Activated naive CD4-positive, alpha-beta T cell (primary cell): ENCODE results near the gene YIPF5.

Source experiments
- DNase-seq, 4 experiments: peaks; one replicate each; lab custom pipeline; 2025; lab: John Stamatoyannopoulos, UW

The YIPF5 gene

DNA sequence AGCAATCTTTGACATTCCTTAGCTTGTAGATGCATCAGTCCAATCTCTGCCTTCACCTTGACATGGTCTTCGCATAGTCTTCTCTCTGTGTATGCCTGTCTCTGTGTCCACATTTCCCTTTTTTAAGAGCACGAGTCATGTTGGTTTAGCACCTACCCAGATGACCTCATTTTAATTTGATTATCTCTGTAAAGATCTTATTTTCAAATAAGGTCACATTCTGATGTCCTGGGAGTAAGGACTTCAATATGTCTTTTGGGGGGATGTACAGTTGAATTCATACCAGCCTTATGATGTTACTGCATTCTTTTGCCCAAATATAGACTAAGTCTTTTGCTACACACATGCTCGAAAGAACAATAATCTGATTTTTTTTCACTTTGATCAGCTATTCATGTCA lies 7.1 kb upstream of the YIPF5 start:
- DNase-seq, result no peak

DNA sequence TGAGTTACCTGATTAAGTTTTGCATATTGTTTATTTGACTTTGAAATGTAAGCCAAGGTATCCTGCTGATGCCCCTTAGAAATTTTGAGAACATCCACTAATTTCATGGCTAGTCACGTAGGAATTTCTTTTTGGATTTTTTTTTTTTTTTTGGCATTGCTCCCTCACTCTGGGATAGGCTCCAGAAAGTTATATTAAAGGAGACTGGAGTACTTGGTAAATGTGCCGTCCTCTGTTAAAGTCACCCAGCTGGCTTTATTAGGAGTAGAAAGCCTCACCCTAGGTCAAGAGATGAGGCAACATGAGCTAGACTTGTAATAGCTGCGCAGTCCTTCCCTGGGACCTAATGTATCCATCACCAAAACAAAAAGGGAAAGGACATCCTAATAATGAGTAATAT lies 3.3 kb upstream of the YIPF5 start:
- no peak for DNase-seq

DNA sequence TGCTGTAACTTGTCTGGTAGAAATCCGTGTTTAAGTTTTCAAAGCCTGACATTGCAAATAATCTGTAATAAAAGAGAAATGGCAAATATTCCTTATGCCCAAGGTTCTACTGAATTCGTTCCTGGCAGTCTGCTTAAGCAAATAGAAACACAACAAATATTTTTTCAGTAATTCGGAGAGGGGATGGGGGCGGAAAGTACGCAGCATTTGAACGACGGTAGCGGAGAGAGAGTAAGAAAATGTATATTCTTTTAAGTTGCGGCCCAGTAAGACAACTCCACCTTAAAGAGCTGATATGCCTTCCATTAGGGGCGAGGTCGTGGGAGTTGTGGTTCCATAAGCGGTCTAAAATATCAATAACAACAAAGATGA lies 569 bp downstream of the YIPF5 start:
- DNase-seq, result no peak

DNA sequence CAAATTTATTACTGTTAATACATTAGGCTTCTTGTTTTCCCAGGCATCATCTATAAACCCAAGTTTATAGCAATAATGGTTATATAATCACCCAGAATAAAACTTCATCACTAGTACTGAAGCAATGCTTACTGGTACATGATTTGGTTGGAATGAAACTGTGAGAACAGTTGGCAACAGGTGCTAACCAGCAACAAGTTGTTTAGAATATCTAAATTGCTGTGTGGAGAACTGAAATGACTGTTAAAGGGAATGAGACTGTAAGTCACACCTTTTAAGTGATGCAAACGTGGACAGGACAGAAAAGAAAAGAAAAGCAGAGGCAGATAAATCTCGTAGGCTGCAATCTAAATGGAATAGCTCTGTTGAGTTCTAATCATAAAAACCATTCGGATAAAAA lies 2.5 kb downstream of the YIPF5 start:
- DNase-seq, result no peak

DNA sequence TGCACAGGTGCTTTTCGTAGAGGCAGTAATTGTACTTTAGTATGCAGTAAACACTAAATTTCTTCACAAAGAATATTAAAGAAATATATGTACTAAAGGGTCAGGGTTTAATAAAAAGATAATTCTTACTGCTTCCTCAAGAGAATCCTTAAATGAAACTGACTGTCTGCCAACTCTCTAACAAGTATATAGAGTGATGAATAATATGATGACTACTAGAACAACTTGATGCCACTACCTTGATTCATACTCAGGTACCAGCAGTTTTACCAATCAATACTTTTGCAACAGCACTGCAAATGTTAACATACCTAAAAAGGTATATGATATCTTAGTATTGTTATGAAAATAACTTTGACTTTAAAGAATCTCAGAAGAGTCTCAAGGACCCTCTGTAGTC lies 3.8 kb downstream of the YIPF5 start:
- no peak for DNase-seq

DNA sequence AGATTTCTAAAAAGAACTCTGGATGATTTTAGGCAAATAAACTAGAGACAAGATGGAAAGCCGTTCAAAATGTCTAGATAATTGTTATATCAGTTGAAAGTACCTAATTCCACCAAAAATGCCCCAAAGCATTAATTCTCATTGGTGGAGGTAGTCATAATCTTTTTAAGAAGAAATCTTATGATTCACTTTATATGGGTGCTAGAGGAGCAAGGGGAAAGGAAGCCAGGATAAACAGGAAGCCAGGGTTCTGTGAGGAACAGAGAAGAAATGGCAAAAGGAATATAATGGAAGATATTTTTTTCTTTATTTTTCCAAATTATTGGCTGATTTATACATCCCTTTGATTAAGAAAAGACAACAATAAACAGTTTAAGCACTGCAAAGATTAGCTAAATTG lies 7.8 kb downstream of the YIPF5 start:
- no peak for DNase-seq

DNA sequence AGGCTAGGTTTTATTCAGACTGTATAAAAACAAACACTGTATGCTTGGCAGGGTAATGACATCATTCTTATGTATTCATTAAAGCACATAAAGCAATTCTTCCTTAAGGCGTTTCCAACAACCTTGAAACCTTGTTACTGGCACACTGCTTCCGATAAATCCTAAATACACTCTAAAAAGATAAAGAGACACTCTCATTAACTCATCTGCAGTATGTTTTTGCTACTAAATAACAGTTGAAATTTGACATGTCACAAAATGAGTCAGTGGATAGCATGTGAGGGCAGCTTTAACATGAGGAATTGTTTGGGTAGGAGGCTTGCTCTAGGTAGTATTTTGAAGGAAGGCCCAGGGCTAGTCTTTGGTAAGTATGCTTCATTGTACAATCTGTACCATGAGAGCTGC lies 13.7 kb downstream of the YIPF5 start:
- DNase-seq, result no peak

DNA sequence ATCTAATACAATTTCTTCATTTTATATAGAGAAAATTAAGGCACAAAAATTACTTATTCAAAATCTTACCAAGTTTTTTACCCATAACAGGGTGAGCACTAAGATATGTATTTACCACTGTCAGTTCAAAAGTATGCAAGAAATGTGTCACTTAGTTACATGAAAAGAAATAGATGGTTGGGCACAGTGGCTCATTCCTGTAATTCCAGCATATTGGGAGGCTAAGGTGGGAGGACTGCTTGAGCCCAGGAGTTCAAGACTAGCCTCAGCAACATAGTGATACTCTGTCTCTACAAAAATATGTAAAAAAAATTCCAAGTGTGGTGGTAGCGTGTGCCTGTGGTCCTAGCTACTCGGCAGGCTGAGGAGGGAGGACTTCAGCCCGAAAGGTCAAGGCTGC lies 19.4 kb downstream of the YIPF5 start:
- DNase-seq, result no peak

DNA sequence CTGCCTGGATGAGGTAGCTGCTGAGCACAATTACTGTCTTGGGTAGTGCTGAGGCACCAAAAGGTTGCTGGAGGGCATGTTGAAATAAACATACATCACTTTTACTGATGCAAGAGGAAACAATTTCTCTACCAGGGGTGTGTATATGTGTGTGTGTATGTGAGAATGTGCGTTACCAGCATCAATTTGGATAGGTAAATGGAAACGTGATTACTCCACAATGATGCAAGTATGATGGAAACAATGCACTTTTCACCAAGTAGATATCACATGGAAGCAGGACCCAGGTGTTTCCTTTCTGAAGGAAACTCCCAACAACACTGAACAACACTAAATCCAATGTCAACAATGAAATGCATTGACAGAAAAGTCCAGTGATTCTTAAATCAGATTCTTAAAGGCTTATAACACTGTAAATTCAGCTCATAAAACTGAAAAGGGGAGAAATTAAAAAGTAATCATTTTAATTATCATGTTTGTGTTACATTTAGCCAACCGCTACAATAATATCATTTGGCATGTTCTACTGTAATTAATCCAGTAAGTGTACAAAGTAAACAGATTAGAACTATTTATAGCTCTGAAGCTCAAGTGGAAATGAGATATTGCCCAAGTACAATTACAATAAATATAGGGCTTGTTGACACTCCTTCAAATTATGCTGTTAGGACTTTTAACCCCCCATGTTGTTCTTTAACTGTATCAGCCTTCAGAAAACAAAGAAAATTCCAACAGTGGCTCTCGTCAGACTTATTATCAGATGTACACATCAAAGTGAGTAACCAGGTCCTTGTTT lies 25.3 kb downstream of the YIPF5 start:
- no peak for DNase-seq

DNA sequence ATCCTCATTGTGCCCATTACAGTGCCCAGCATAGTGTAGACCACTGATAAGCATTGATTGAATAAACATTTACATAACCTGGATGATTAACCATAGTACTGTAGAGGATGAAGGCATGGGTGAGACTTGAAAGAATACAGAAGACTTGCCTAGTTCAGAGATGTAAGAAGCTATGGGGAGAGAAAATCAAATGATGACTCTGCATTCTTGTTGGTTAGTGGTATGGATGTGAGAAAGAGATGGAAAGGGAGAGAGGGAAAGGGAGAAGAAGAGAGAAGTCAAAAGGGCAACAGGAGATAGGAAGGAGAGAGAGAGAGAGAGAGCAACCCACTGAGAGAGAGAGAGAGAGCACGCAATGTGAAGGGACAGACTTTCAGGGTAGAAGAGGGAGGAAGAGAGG lies 26.8 kb downstream of the YIPF5 start:
- DNase-seq, result no peak

DNA sequence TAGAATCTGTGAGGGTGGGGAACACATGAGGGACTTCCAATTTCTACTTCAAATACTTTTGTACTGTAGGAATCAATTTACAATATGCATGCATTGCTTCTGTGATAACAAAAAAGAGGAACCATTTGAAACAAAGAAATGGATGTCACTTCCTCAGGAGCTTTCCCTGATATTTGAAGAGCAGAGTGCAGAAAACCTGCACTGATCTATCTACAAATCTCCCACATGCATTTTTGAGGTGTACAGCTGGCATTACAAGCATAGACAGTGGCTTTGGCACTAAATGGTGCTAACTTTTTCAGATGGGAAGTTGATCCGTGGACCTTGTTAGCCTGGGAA lies 27.7 kb downstream of the YIPF5 start:
- no peak for DNase-seq

DNA sequence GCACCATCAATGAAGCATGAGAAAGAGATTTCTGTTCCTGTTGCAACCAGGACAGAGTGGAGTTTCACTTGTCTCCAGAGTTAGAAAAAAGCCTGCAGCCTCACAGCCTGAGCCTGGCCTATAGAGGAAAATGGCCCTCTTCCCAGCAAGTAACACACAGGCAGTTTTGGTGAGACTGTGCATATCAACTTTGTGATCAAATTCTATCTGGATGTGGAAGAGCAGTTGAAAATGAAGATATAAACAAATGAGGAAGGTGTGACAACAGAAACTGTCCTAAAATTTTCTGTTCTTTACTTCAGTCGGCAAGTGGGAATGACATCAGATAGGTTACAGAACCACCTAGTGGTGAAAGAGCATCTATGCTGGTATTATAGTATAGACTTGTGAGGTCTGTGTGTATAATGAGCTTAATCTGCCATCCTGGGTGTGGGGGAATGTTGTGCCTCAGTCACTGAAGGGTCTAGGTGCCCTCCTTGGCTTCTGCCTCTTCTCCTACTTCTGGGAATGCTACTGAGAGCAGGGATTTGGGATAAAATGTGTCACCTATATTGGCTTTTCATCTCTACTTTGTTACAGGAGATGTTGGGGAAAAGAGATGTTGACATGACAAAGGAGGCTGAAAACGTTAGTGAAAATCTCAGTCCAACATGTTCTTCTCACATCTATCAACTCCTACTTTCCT lies 28.2 kb downstream of the YIPF5 start:
- DNase-seq, result no peak

DNA sequence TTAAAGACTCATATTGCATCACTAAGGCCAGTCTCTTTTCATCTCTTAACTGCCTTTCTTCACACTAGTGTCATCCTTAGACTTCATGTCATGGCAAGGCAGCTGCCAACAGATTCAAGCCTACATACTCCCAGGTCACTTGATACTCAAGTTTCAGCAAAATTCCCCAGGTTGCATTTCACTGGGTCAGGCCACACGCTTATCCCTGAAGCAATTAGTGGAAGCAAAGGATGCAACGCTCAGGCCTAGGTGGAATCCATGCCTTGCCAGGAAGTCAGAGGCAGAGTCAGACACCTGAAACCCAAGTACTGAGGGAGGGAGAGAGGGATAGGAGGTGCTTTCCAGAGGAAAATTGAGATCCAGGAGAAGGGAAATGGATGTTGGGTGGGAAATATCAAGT lies 28.9 kb downstream of the YIPF5 start:
- no peak for DNase-seq

DNA sequence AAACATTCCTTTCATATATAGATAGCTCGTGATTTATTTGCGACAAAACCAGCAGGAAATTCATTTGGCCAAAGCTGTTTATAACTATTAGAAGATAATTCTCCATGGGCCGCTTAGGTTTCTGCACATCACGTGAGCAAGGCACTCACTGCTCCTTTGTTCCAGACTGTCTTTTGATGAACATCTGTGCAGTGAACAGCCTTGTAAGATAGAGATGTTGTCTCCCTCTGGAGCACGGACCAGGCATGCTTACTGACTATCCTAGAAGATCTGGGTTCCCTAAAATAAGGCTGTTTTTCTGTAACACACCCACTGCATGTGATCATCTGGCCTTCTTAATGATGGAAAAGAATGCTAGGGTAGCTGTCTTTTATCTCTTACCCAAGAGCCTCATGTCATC lies 30.9 kb downstream of the YIPF5 start:
- DNase-seq, result no peak

DNA sequence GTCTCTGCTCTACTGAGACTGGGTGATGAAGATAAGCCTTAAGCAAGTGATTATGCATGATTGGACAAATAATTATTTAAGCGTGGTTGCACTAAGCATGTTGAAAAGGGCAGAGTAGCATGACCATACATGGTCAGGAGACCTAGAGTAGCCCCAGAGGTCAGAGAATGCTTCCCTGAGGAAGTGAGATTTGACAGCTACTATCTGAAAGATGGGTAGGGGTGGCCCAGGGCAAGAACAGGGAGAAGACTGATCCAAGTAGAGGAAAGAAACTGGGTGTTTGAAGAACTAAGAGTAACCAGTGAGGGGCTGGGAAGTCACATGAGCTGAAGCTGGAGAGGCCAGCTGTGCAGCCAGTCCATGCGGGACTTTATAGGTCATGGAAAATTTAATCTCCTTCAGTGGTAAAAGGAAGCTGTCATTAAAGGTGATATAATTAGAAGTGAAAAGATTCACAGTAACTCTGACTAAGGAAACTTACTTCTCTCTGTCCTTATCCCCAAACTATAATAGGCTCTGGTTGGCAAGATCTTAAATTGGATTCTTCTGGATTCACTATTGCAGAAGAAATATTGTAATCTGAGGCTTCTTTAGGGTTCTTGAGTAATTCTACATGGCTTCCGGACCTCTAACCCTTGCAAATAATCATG lies 35.2 kb downstream of the YIPF5 start:
- DNase-seq, result no peak

DNA sequence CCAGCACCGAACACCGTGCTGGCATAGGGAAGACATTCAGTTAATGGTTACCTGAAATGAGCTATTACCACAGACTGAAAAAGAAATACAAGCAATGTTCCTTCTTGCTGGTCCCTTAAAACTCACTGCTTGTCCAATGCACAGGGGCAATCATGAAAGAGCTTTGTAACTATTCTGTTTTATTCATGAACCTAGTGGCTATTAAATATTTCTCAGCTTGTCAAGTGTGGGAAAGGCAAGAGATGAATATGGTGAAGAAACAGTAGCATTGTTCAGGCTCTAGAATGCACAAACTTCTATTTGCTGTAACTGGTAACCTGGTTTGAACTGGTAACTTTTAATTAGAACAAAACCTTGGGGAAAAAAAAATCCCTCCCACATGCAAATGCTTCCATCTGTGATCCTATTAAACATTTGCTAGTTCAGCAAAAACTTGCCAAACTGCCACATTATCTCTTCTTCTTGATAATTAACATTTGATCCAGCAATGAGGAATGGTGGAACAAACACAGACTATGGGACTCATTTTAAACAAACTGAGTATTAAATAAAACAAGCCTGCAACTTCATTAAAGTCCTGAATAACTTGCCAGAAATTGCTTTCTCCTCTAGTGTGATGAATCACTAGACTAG lies 36.1 kb downstream of the YIPF5 start:
- no peak for DNase-seq

DNA sequence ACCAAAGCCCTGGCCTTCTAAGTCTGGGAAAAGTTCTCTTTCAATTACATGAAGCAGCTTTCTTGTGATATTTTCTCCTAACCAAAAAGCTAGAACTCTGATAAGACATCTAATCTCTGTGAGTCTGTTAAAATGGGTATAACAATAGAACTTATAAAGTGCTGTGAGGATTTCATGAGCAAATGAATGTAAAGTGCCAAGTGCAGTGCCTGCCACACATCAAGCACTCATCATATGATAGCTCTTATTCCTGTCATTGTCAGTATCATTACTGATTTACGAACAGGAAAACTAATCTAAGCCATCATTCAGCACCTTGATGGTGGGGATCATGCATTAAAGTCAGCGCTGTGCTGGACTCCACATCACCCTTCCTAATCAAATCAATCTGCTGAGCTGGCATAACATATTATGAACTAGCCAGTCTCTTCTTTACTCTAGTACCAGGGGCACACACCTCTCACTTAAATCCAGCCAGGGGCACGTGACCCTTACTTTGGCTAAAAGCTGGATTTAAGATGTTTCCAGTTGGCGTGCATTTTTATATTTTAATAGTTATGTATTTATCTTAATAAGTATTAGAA lies 37.3 kb downstream of the YIPF5 start:
- DNase-seq, result no peak

DNA sequence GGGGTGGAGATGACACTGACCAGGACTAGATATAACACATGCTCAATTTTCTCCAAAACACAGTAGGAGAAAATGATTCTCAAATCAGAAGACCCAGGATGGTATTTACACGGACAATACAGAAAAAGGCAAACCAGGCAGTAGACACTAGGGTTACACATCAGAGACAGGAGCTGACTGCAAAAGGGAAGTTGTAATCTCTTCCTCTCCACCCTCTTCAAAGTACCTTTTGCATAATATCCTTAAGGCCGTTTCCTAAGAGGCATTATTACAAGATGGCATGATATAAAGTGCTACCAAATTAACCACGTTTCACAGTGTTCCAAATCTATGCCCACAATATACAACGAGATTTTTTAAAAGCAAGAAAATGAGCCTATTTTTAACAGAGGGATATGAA lies 39.2 kb downstream of the YIPF5 start:
- DNase-seq, result no peak

DNA sequence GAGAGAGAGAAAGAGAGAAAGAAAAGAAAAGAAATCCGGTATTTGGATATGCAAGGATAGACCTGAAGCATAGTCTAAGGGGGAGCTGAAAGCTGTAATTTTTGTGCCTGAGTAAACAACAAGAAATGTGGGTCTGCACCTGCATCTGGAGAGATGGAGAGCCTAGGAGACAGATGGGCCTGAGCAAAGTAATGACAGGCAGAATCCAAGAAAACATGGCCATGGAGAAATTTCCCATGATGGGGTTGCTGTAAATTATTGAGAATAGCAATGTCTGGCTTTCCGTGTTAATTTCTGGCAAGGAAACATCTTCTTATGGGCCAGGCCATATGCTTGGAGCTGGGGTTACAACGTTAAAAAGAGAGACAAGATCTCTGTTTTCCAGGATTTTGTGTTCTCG lies 40.2 kb downstream of the YIPF5 start:
- no peak for DNase-seq

DNA sequence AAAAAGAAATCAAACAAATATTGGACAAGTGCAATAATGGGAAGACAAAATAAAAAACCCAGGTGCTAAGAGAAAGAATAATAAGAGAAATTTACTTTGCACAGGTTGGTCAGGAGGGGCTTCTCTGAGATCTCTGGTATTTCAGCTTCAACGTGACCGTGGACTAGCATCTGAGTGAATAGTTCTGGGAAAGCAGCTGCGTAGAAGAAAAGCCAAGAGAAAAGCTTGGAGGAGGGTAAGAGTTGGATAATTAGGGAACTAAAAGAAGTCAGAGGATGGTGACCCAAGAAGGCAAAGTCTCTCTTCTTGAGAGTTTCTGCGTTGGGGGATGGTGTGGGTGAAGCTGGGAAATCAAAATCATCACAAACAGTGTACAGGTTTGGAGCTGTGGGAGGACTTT lies 41.6 kb downstream of the YIPF5 start:
- DNase-seq, result no peak

DNA sequence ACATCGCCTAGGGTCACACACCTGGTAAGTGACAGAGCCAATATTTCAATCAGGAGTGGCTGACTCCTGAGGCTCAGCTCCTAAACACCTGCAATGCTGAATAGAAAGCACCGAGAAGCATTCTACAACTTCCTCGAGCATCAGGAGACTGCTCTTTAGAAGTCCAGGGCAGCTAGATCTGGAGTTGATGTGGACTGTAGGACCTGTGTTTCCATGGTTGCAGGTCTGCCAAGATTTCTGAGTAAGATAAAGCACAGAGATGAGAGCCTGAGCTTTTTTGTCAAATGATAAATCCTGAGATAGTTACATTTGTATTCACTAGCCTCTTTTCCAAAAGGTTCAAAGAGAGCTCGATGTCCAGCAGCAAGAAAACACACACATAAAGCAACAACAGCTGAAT lies 43.8 kb downstream of the YIPF5 start:
- no peak for DNase-seq

DNA sequence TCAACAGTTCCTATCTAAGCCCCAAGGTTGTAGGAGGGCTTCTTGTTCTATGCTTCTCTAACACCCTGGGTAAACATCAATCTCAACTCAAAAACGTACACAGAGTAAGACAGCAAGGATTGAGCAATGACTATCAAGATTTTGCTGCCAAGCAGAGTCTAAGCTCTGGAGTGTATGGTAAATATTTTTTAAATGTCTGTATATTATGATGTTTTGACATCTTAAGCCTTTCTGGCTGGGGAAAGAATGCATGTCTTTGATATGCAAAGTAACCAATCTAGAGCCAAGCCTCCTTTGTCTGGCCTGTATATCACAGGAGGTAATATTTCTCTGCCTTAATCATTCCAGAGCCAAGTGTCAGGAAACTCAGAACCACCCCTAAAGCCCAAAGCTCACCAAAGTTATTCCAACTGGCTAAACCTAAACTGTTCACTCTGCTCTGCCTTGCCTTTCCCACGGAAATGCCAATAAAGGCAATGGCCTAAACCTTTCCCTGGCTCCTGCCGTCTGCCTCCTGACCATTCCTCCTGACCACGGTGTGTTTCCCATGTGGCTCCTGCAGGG lies 45.2 kb downstream of the YIPF5 start:
- no peak for DNase-seq
